Smooth muscle cell (in vitro differentiated cells): ENCODE results near the gene RAD52. TPM values are rescaled to one million over a fixed set of nuclear protein-coding genes. Genes with fewer than 3 reads are reported as not detected.

ENCODE experiments used
- DNase-seq: peaks from one replicate; lab custom pipeline; 2025; ENCODE audit not compliant: unreplicated experiment; lab: John Stamatoyannopoulos, UW
- H2AFZ ChIP-seq: fragments of 200-600 bp; sonication (generic); 2 replicates; pipeline ENCODE4 v1.6.0; 2016; ENCODE audit warnings: antibody characterized with exemption, low read depth, mild to moderate bottlenecking
- H3F3A ChIP-seq: fragments of 200-600 bp; sonication (generic); 2 replicates; pipeline ENCODE4 v1.6.0; 2017; ENCODE audit warnings: antibody characterized with exemption, low read depth
- H3K27ac ChIP-seq: fragments of 200-600 bp; sonication (generic); 2 replicates; pipeline ENCODE4 v1.5.1; 2016; ENCODE audit warnings: low read depth, mild to moderate bottlenecking
- H3K27me3 ChIP-seq: fragments of 200-600 bp; sonication (generic); 2 replicates; pipeline ENCODE4 v1.6.1; 2016; ENCODE audit warnings: low read depth, mild to moderate bottlenecking
- H3K36me3 ChIP-seq: fragments of 200-600 bp; sonication (generic); 2 replicates; pipeline ENCODE4 v1.5.1; 2016; ENCODE audit warnings: low read depth
- H3K4me1 ChIP-seq: fragments of 200-600 bp; sonication (generic); 2 replicates; pipeline ENCODE4 v1.5.1; 2016; ENCODE audit warnings: low read depth
- H3K4me2 ChIP-seq: fragments of 200-600 bp; sonication (generic); 2 replicates; pipeline ENCODE4 v1.6.0; 2016; ENCODE audit warnings: mild to moderate bottlenecking
- H3K4me3 ChIP-seq: fragments of 200-600 bp; sonication (generic); 2 replicates; pipeline ENCODE4 v1.5.1; 2016; ENCODE audit warnings: mild to moderate bottlenecking
- H3K79me2 ChIP-seq: fragments of 200-600 bp; sonication (generic); 2 replicates; pipeline ENCODE4 v1.6.0; 2016; ENCODE audit warnings: low read depth, mild to moderate bottlenecking
- H3K9ac ChIP-seq: fragments of 200-600 bp; sonication (generic); 2 replicates; pipeline ENCODE4 v1.6.0; 2016; ENCODE audit warnings: low read depth
- H3K9me3 ChIP-seq: fragments of 200-600 bp; sonication (generic); replicated peaks from 2 replicates; pipeline ENCODE4 v1.5.1; 2016; ENCODE audit warnings: low read depth
- H4K20me1 ChIP-seq: fragments of 200-600 bp; sonication (generic); 2 replicates; pipeline ENCODE4 v1.6.0; 2016; ENCODE audit warnings: low read depth
- CTCF ChIP-seq: fragments of 200-600 bp; sonication (generic); IDR thresholded peaks from 2 replicates; pipeline ENCODE4 v1.5.1; 2017; ENCODE audit warnings: borderline replicate concordance, mild to moderate bottlenecking, antibody characterized with exemption; ENCODE audit not compliant: insufficient read depth, poor library complexity, severe bottlenecking
- WGBS: methylation state at CpG from one replicate; pipeline ENCODE4 v1.1.7; 2016; ENCODE audit warnings: low lambda C conversion rate; 5-methylcytosine and 5-hydroxymethylcytosine counted together
- polyA plus RNA-seq: library from polyadenylated mRNA; unstranded; fragments of >200 nt; fragmentation: Nextera tagmentation; extraction: Ambion mirVana; gene quantifications from 2 replicates; pipeline ENCODE4 v1.2.1, GENCODE V29; 2016
- total RNA-seq: library from RNA; depleted of rRNA; stranded (reverse); fragments of >200 nt; gene quantifications from 2 replicates; pipeline ENCODE4 v1.2.3, GENCODE V29; 2014

Gene RAD52
- total and polyA plus RNA-seq, 2 experiments from 2014 or later, result 2.8 to 15.1 TPM

DNA sequence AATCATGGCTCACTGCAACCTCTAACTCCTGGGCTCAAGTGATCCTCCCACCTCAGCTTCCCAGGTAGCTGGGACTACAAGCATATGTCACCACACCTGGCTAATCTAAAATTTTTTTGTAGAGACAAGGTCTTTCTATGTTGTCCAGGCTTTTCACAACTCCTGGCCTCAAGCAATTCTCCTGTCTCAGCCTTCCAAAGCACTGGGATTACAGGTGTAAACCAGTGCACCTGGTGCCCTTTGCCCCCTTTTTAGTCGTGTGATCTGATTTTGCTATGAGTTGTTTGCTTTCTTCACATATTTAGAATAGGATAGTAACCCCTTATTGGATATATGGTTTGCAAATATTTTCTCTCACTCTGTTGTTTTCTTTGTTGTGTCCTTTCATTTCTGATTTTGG, 1.7 kb upstream of the RAD52 start:
- TF ChIP-seq CTCF, result no peak
- DNase-seq, result no peak
- H3K36me3 ChIP-seq, result no peaks in the 10 kb centered on the region

DNA sequence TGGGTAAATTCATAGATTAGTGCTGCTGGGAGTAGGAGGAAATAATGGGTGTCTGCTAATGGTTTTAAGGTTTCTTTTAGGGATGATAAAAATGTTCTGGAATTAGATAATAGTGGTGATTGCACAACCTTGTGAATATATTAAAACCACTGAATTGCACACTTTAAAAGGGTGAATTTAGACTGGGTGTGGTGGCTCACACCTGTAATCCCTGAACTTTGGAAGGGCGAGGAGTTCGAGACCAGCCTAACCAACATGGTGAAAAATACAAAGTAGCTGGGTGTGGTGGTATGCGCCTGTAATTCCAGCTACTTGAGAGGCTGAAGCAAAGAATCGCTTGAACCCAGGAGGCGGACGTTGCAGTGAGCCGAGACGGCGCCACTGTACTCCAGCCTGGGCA, 1.3 kb downstream of the RAD52 start:
- no peaks in the 10 kb centered on the region for H4K20me1 ChIP-seq
- 91% methylated on average over 9 of the region's 9 CpGs for WGBS
- DNase-seq, result no peak
- no peak overlapping the region for H3K9ac ChIP-seq
- H3K36me3 ChIP-seq, result no peaks in the 10 kb centered on the region
- H3K4me3 ChIP-seq, result peak overlapping the region; percentile 72
- no peaks in the 10 kb centered on the region for H3K9me3 ChIP-seq
- H3F3A ChIP-seq, result no peaks in the 10 kb centered on the region
- H3K4me2 ChIP-seq, result peak overlapping the region; percentile 89
- peaks cover 6% of the 10 kb centered on the region for H3K4me1 ChIP-seq
- no peak overlapping the region for H2AFZ ChIP-seq
- TF ChIP-seq CTCF, result no peak
- H3K27ac ChIP-seq, result peak overlapping the region; percentile 88
- no peaks in the 10 kb centered on the region for H3K27me3 ChIP-seq
- H3K79me2 ChIP-seq, result peaks cover 21% of the 10 kb centered on the region

More for the DNA sequence above, 1.7 kb upstream of the RAD52 start:
- Histone ChIP-seq H2AFZ (no peak overlapping the region), H3K9ac (no peak overlapping the region), H3F3A (no peaks in the 10 kb centered on the region), H3K4me3 (no peak overlapping the region), H3K4me1 (peaks cover 6% of the 10 kb centered on the region), H4K20me1 (no peaks in the 10 kb centered on the region), H3K4me2 (no peak overlapping the region), H3K79me2 (peaks cover 14% of the 10 kb centered on the region), H3K27me3 (no peaks in the 10 kb centered on the region), H3K9me3 (no peaks in the 10 kb centered on the region), H3K27ac (no peak overlapping the region)
- 70% methylated on average over 1 of the region's 1 CpG for WGBS

DNA sequence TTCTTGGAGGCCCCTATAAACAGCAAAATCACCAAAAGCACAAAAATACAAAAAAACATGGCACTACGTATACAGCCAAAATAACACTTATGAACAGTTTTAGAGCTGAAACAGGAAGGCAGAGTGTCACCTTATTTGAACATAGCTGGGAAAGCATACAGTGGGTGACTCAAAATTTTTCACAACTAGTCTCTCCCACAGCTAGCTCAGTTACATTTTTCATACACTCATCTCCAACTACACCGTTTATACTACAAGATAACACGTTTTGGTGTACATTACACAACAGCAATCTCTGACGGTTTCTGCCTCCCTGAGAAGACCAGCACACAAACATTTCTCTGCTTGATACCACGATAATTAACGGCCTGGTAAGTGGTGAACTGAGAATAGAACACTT, 2.9 kb downstream of the RAD52 start:
- Histone ChIP-seq H3K9me3 (no peaks in the 10 kb centered on the region), H3K27me3 (no peaks in the 10 kb centered on the region), H3K4me1 (peaks cover 6% of the 10 kb centered on the region), H3K9ac (no peak overlapping the region), H3K4me2 (no peak overlapping the region), H2AFZ (no peak overlapping the region), H3F3A (no peaks in the 10 kb centered on the region), H3K27ac (peak overlapping the region; percentile 51), H3K79me2 (peaks cover 32% of the 10 kb centered on the region), H3K4me3 (no peak overlapping the region), H3K36me3 (no peaks in the 10 kb centered on the region), H4K20me1 (no peaks in the 10 kb centered on the region)
- no peak for DNase-seq
- WGBS, result 64% methylated on average over 6 of the region's 6 CpGs
- no peak for TF ChIP-seq CTCF

GRCh38 chr12:946212-946611, 3.3 kb downstream of the RAD52 start:
- Histone ChIP-seq H3K4me2 (no peak overlapping the region), H3K9ac (no peak overlapping the region), H3K9me3 (no peaks in the 10 kb centered on the region), H4K20me1 (no peaks in the 10 kb centered on the region), H2AFZ (no peak overlapping the region), H3K27me3 (no peaks in the 10 kb centered on the region), H3K36me3 (no peaks in the 10 kb centered on the region), H3K4me1 (peaks cover 6% of the 10 kb centered on the region), H3F3A (no peaks in the 10 kb centered on the region), H3K27ac (peak overlapping the region; percentile 51), H3K4me3 (no peak overlapping the region), H3K79me2 (peaks cover 32% of the 10 kb centered on the region)
- no peak for DNase-seq
- TF ChIP-seq CTCF, result no peak
